ENCODE results near the gene PSMC3. TPM values are rescaled to one million over a fixed set of nuclear protein-coding genes. Genes with fewer than 3 reads are reported as not detected.

PSMC3 gene
- total and polyA plus RNA-seq, 2 of the 13 experiments (the other 11 are each of a cell fraction or from before 2014, with no cell fraction given): 75.8 to 214 TPM

GRCh38 chr11:47425611-47426010 is 628 bp downstream of the PSMC3 start:
- Histone ChIP-seq H3K4me3 (replicated peaks in 1 of 3; ENCODE audit: insufficient read depth in 1 of 3, low read depth in 2 of 3, low read length in 3 of 3) (peak overlapping the region; percentile 73 to 99 (median 97)), H3K4me1 (ENCODE audit: insufficient read depth, low read length) (peaks cover 31% of the 10 kb centered on the region), H3K36me3 (replicated peaks in 1 of 2; ENCODE audit: control insufficient read depth in 1 of 2, insufficient read depth in 2 of 2, low read length in 2 of 2) (peaks cover 14 to 34% of the 10 kb centered on the region in 2 experiments), H3K27me3 (ENCODE audit: control insufficient read depth in 1 of 2, insufficient read depth in 2 of 2, low read length in 2 of 2) (no peaks in the 10 kb centered on the region; a peak in 1 of 5 replicates), H3K4me2 (ENCODE audit: low read depth, low read length) (peak overlapping the region; percentile 99), H4K20me1 (ENCODE audit: insufficient read depth, low read length) (no peaks in the 10 kb centered on the region), H3K9me3 (ENCODE audit: low read length) (no peaks in the 10 kb centered on the region), H3K79me2 (ENCODE audit: insufficient read depth, low read length) (peaks cover 23% of the 10 kb centered on the region), H3K27ac (ENCODE audit: extremely low read length, insufficient read depth, low read length) (peak overlapping the region; percentile 89), H2AFZ (ENCODE audit: low read length) (no peak overlapping the region), H3K9ac (ENCODE audit: insufficient read depth, low read depth, low read length) (peak overlapping the region; percentile 91)
- FAIRE-seq (no peak), ATAC-seq (no peak), DNase-seq (ENCODE audit: low spot score) (no peak)
- ChIA-PET CTCF (ENCODE audit: low intra/inter-chr PET ratio, low total read pairs) (no interaction called here), POLR2A (interaction anchor here (0.8 to 5.1 kb wide), 7 partner anchors 8 to 298 kb away, joined by 5 to 68 read pairs (median 10); partner anchors contain the start of gene SLC39A13)
- intact Hi-C loops (cut with micrococcal nuclease; ENCODE audit: unreplicated experiment) (loop anchor here (2.0 kb wide), 1 partner anchor 17 kb away; the partner anchor contains the start of gene SLC39A13), in situ Hi-C loops (cut with HindIII; ENCODE audit: extremely low pct_ligation_motif_present, low pct_unique_long_range_greater_than_20kb) (no loop called here)
- WGBS (ENCODE audit: low lambda C conversion rate): under 1% methylated on average over 14 of the region's 14 CpGs
- TSS peak; percentile 84 for BruUV-seq (replicated peaks)
- TF ChIP-seq PLRG1 (conservative IDR thresholded peaks at IDR 0.05) (no peak), HNF4G (IDR thresholded peaks at IDR 0.05; ENCODE audit: borderline replicate concordance, low read depth, low read length) (no peak), HNF4G (CRISPR knock-in tag; IDR thresholded peaks at IDR 0.05; ENCODE audit: borderline replicate concordance, low read depth) (0 out of 2 replicates have a peak, but pooled peaks have one; percentile 13), SMAD1 (CRISPR knock-in tag; IDR thresholded peaks at IDR 0.05; ENCODE audit: borderline replicate concordance, low read depth) (no peak), ZNF335 (CRISPR knock-in tag; IDR thresholded peaks at IDR 0.05) (0 out of 2 replicates have a peak, but pooled peaks have one; percentile 2)
- TF ChIP-seq, protein P1, sequence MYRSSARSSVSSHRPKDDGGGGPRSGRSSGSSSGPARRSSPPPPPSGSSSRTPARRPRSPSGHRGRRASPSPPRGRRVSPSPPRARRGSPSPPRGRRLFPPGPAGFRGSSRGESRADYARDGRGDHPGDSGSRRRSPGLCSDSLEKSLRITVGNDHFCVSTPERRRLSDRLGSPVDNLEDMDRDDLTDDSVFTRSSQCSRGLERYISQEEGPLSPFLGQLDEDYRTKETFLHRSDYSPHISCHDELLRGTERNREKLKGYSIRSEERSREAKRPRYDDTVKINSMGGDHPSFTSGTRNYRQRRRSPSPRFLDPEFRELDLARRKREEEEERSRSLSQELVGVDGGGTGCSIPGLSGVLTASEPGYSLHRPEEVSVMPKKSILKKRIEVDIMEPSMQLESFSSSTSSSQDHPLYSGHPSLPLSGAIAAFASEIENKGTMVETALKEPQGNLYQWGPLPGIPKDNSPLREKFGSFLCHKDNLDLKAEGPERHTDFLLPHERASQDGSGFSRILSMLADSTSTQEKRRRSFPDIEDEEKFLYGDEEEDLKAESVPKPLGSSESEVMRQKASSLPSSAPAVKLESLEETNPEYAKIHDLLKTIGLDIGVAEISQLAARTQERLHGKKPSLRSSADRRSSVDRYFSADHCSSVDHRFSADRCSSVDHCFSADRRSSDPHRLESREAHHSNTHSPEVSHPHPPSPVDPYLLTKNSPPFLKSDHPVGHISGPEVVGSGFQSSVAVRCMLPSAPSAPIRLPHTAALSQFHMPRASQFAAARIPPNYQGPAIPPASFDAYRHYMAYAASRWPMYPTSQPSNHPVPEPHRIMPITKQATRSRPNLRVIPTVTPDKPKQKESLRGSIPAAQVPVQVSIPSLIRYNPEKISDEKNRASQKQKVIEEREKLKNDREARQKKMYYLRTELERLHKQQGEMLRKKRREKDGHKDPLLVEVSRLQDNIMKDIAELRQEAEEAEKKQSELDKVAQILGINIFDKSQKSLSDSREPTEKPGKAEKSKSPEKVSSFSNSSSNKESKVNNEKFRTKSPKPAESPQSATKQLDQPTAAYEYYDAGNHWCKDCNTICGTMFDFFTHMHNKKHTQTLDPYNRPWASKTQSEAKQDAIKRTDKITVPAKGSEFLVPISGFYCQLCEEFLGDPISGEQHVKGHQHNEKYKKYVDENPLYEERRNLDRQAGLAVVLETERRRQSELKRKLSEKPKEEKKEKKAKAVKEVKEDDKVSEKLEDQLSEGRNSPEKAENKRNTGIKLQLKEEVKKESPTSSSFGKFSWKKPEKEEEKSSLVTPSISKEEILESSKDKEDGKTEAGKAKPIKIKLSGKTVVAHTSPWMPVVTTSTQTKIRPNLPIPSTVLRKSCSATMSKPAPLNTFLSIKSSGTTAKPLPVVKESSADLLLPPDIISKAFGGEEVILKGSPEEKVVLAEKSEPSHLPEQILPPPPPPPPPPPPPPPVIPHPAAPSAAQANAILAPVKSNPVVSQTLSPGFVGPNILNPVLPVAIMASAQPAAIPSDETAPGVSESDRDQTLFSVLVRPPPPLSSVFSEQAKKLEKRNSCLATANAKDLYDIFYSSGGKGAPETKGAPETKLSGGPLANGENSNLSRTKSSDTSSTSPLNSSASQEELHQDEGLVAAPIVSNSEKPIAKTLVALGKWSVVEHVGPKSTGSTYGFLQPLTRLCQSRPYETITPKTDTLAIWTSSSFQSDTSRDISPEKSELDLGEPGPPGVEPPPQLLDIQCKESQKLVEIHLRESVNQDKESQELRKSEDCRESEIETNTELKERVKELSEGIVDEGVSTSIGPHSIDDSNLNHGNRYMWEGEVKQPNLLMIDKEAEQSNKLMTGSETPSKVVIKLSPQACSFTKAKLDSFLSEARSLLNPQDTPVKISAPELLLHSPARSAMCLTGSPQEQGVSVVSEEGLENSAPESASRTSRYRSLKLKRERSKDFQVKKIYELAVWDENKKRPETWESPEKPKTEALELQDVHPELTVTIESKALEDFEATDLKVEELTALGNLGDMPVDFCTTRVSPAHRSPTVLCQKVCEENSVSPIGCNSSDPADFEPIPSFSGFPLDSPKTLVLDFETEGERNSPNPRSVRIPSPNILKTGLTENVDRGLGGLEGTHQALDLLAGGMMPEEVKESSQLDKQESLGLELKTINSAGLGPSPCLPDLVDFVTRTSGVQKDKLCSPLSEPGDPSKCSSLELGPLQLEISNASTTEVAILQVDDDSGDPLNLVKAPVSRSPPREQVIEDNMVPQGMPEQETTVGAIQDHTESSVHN (CRISPR knock-in tag; IDR thresholded peaks at IDR 0.05): no peak
